Measurements from ENCODE around the gene TMTC1.

Gene TMTC1

GRCh38 chr12:29735604-29736003 lies 48.1 kb downstream of the TMTC1 start:
- Histone ChIP-seq H3K4me1 (ENCODE audit: low read length) (no peaks in the 10 kb centered on the region; the same call in 1 of the 2 replicates), H4K20me1 (ENCODE audit: insufficient read depth, low read length) (no peaks in the 10 kb centered on the region), H3K4me2 (ENCODE audit: low read length) (no peak overlapping the region), H3K79me2 (ENCODE audit: low read length) (no peaks in the 10 kb centered on the region), H3K27ac (ENCODE audit: low read length) (no peak overlapping the region), H3K27me3 (ENCODE audit: low read depth, low read length) (no peaks in the 10 kb centered on the region), H2AFZ (ENCODE audit: low read depth, low read length) (no peak overlapping the region), H3K9me3 (ENCODE audit: insufficient read depth, low read length) (no peaks in the 10 kb centered on the region), H3K36me3 (replicated peaks; ENCODE audit: low read depth, low read length) (no peaks in the 10 kb centered on the region), H3K9ac (ENCODE audit: low read length) (no peak overlapping the region), H3K4me3 (ENCODE audit: low read length) (no peak overlapping the region)
- TF ChIP-seq, protein P1, sequence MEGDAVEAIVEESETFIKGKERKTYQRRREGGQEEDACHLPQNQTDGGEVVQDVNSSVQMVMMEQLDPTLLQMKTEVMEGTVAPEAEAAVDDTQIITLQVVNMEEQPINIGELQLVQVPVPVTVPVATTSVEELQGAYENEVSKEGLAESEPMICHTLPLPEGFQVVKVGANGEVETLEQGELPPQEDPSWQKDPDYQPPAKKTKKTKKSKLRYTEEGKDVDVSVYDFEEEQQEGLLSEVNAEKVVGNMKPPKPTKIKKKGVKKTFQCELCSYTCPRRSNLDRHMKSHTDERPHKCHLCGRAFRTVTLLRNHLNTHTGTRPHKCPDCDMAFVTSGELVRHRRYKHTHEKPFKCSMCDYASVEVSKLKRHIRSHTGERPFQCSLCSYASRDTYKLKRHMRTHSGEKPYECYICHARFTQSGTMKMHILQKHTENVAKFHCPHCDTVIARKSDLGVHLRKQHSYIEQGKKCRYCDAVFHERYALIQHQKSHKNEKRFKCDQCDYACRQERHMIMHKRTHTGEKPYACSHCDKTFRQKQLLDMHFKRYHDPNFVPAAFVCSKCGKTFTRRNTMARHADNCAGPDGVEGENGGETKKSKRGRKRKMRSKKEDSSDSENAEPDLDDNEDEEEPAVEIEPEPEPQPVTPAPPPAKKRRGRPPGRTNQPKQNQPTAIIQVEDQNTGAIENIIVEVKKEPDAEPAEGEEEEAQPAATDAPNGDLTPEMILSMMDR (IDR thresholded peaks at IDR 0.05; ENCODE audit: low read depth, low read length) = no peak
- TF ChIP-seq EZH2phosphoT487 (IDR thresholded peaks at IDR 0.05; ENCODE audit: low read depth) = no peak

GRCh38 chr12:29734734-29735133 lies 49.0 kb downstream of the TMTC1 start:
- Histone ChIP-seq H3K36me3 (replicated peaks; ENCODE audit: low read depth, low read length) (no peaks in the 10 kb centered on the region), H3K9me3 (ENCODE audit: insufficient read depth, low read length) (no peaks in the 10 kb centered on the region), H3K27ac (ENCODE audit: low read length) (no peak overlapping the region), H2AFZ (ENCODE audit: low read depth, low read length) (no peak overlapping the region), H3K79me2 (ENCODE audit: low read length) (no peaks in the 10 kb centered on the region), H3K4me1 (ENCODE audit: low read length) (no peaks in the 10 kb centered on the region; the same call in 1 of the 2 replicates), H4K20me1 (ENCODE audit: insufficient read depth, low read length) (no peaks in the 10 kb centered on the region), H3K4me2 (ENCODE audit: low read length) (no peak overlapping the region), H3K9ac (ENCODE audit: low read length) (no peak overlapping the region), H3K27me3 (ENCODE audit: low read depth, low read length) (no peaks in the 10 kb centered on the region), H3K4me3 (ENCODE audit: low read length) (no peak overlapping the region)
- TF ChIP-seq EZH2phosphoT487 (IDR thresholded peaks at IDR 0.05; ENCODE audit: low read depth) = no peak
- TF ChIP-seq, protein P1 (IDR thresholded peaks at IDR 0.05; ENCODE audit: low read depth, low read length) = no peak

DNA sequence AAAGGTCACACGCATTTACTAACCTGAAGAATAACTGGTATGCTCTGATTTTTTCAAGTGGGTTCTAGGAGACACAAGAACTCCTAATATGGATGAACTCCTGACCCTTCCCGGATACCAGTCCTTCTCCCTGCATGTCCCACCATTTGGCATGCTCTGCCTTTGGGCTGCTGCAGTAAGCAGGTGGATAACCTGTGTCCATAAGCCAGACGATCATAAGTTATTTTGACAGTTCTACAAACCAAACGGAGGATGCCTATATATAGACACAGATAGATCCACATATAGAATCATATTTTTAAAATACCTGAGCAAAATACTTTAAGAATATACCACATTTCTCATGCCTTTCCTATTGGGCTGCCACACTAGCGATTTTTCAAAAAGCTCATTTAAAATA lies 49.4 kb downstream of the TMTC1 start:
- H3K4me2 ChIP-seq (ENCODE audit: low read length) = no peak overlapping the region
- TF ChIP-seq EZH2phosphoT487 (IDR thresholded peaks at IDR 0.05; ENCODE audit: low read depth) = no peak
- TF ChIP-seq, protein P1 (IDR thresholded peaks at IDR 0.05; ENCODE audit: low read depth, low read length) = no peak

GRCh38 chr12:29733501-29733900 lies 50.2 kb downstream of the TMTC1 start:
- no peaks in the 10 kb centered on the region for H3K9me3 ChIP-seq (ENCODE audit: insufficient read depth, low read length)
- H3K36me3 ChIP-seq (replicated peaks; ENCODE audit: low read depth, low read length) = no peaks in the 10 kb centered on the region
- no peak overlapping the region for H2AFZ ChIP-seq (ENCODE audit: low read depth, low read length)
- H4K20me1 ChIP-seq (ENCODE audit: insufficient read depth, low read length) = no peaks in the 10 kb centered on the region
- no peaks in the 10 kb centered on the region; the same call in 1 of the 2 replicates for H3K4me1 ChIP-seq (ENCODE audit: low read length)
- TF ChIP-seq, protein P1 (IDR thresholded peaks at IDR 0.05; ENCODE audit: low read depth, low read length) = no peak
- no peak for TF ChIP-seq EZH2phosphoT487 (IDR thresholded peaks at IDR 0.05; ENCODE audit: low read depth)
- H3K79me2 ChIP-seq (ENCODE audit: low read length) = no peaks in the 10 kb centered on the region
- no peak overlapping the region for H3K27ac ChIP-seq (ENCODE audit: low read length)
- no peak overlapping the region for H3K9ac ChIP-seq (ENCODE audit: low read length)
- H3K27me3 ChIP-seq (ENCODE audit: low read depth, low read length) = no peaks in the 10 kb centered on the region
- H3K4me2 ChIP-seq (ENCODE audit: low read length) = no peak overlapping the region
- no peak overlapping the region for H3K4me3 ChIP-seq (ENCODE audit: low read length)

More for the DNA sequence above, 49.4 kb downstream of the TMTC1 start:
- H3K4me3 ChIP-seq (ENCODE audit: low read length) = no peak overlapping the region
- no peak overlapping the region for H3K9ac ChIP-seq (ENCODE audit: low read length)
- H4K20me1 ChIP-seq (ENCODE audit: insufficient read depth, low read length) = no peaks in the 10 kb centered on the region
- H3K27me3 ChIP-seq (ENCODE audit: low read depth, low read length) = no peaks in the 10 kb centered on the region
- H3K4me1 ChIP-seq (ENCODE audit: low read length) = no peaks in the 10 kb centered on the region; the same call in 1 of the 2 replicates
- no peak overlapping the region for H3K27ac ChIP-seq (ENCODE audit: low read length)
- no peaks in the 10 kb centered on the region for H3K36me3 ChIP-seq (replicated peaks; ENCODE audit: low read depth, low read length)
- no peaks in the 10 kb centered on the region for H3K79me2 ChIP-seq (ENCODE audit: low read length)
- no peak overlapping the region for H2AFZ ChIP-seq (ENCODE audit: low read depth, low read length)
- H3K9me3 ChIP-seq (ENCODE audit: insufficient read depth, low read length) = no peaks in the 10 kb centered on the region

Data from OCI-LY3 (cell line).